ENCODE measurements around the gene SELENOH.

The SELENOH gene

DNA sequence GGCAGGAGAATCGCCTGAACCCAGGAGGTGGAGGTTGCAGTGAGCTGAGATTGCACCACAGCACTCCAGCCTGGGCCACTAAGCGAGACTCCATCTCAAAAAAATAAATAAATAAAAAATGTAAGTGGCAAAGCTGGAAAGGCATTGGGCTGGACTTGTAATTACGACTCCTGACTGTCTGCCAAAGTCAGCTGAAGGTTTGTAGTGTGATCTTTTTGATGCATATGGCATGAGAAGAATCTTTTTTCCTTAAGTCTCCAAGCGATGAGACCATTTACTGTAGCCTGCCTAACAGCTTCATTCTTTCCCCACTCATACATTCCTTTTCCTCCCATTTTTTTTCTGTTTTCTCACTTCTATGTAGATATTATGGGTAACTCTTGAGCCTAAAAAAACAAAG, 45.1 kb downstream of the SELENOH start:
- DNase-seq = no peak

DNA sequence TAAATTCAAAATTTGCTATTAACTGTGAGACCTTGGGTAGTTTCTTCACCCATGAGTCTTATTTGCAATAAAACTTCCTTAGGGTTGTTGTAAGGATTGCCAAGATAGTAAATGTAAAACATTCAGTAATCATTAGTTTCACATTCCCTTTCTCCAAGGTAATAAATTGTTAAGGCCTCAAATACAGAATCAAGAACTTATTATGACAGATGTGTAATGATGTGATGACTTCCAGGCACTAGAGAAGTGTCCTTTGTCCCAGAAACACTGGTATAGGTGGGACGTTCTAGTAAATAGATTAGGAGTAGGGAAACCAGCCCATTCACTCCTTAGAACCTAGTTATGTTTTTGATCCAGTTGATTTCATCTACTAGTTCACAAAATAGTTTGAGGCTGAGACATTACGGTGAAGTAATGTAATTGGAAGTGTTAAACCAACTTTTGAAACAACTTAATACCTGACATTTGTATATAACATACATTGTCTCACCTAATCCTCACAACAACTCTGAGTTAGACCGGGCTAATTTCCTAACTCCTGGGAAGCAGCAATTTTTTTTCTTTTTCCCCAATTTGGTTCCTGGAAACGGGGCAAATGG, 45.8 kb downstream of the SELENOH start:
- DNase-seq = no peak

DNA sequence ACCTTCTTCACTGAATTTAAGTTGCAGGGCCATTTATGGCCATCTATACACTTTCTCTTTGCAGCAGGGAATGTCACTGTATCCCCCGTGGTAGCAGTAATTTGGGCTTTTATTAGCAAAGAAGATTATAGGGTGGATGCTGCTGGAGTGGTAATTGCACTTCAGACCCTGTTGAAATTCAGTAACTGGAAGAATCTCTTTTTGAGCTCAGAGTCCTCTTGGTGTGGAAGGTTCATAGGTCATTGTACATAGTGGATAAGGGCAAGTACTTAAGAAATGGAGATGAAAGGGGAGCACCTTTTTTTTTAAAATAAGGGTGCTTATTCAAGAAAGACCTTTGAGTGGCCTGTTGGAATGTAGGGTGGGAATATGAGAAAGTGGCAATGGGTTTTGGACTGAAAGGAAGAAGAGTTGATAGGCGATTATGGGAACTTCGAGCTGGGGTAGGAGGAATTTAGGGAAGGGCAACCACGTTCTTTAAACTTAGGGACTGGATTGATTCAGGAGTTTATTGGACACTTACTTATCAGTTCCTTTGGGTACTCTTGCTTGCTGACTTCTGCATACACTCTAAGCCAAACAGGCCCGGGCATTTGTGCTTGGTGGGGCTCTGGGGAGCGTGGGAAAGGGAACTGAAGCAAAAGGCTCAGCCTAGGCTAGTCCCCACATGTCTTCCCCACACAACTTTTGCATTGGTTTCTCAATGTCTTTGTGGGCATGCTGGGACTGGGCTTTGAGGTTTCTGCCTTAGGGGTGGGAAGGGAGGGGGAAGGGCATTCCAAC, 46.8 kb downstream of the SELENOH start:
- DNase-seq = no peak

DNA sequence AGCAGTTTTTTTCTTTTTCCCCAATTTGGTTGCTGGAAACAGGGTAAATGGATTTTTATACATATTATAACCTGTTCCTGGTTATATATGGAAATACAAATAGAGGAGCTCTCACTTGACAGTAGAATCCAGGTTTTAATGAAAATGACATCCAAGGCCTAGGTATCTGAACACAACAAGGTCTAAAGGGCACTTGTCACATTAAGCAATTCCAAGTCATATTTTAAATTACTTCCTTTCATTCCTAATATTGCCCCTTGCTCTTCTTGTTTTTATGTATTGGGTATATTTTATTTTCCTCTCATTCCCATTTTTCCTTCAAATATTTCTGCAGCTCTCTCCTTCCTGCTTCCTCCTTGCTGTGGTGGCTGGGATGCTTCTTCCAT, 47.4 kb downstream of the SELENOH start:
- no peak for DNase-seq

DNA sequence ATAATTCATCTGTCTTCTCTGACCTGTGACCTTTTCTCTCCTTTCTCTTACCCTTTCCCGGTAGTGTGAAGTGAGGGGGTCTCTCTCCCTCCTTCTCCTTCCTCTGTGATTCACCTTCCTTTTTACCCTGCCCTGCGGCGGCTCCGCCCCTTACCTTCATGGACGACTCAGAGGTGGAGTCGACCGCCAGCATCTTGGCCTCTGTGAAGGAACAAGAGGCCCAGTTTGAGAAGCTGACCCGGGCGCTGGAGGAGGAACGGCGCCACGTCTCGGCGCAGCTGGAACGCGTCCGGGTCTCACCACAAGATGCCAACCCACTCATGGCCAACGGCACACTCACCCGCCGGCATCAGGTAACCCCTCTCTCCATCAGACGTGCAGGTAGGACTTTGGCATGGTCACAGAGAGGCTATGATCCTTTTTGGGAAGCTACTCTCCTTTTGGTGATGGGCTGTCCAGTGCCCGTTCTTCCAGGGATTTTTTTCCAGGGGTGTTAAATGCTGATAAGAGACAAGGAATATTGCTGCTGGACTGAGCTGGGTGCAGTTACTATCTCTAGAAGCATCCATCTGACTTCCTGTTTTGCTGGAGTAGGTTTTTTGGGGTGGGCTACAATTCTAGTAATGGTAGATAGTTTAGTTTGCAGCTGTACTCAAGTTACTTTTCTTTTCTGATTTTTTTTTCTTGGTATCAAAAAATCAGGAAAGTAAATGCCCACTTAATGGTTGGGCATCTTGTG, 50.2 kb downstream of the SELENOH start:
- no peak for DNase-seq

DNA sequence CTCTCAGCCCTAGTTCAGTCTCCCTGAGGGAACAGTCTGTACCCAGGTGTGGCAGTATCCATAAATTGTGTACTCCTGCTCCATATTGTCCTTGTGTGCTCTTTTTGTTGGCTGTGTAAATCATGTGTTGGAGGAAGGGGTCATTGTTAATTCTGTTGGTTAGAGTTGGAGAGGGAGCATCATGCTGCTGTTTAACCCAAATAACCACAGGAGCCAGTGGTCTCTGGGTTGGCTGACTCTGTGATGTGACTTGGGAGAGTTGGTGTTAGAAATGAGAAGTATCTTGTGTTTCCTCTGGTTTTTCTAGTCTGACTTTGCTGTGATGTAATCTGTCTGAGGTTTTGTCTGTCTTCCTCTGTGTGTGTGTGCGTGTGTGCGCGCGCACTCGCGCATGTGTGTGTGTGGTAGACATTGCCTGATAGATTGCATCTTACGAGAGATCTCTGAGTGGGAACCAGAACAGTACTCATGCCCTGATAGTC, 50.8 kb downstream of the SELENOH start:
- peak; percentile 84 for DNase-seq

DNA sequence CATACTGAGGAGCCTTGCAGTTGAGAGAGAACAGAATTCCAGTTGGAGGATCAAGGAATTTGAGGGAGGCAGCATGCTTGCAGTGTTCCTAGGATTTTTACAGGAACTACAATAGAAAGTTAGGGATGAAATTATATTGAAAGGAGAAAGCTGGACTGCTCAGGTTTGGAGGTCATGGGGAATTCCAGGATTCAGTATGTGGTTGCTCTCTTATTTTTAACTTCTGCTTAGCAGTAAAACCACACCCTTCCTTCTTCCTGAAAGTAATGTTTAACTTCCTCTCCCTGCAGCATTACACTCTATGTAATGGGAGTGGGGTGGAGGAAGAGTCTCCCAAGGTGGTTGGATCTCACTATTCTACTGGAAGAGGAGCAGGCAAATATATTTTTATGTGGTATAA, 51.6 kb downstream of the SELENOH start:
- DNase-seq = no peak
